ENCODE results near the gene SLC43A2. TPM values are rescaled to one million over a fixed set of nuclear protein-coding genes. Genes with fewer than 3 reads are reported as not detected.
"Not testable (repeated sequence)": the region's sequence is repeated elsewhere in the genome, so short reads cannot be mapped to it uniquely, and the experiment has no call there.

SLC43A2 gene
- total RNA-seq, 1 donor from 2014 or later: 13.9 TPM

DNA sequence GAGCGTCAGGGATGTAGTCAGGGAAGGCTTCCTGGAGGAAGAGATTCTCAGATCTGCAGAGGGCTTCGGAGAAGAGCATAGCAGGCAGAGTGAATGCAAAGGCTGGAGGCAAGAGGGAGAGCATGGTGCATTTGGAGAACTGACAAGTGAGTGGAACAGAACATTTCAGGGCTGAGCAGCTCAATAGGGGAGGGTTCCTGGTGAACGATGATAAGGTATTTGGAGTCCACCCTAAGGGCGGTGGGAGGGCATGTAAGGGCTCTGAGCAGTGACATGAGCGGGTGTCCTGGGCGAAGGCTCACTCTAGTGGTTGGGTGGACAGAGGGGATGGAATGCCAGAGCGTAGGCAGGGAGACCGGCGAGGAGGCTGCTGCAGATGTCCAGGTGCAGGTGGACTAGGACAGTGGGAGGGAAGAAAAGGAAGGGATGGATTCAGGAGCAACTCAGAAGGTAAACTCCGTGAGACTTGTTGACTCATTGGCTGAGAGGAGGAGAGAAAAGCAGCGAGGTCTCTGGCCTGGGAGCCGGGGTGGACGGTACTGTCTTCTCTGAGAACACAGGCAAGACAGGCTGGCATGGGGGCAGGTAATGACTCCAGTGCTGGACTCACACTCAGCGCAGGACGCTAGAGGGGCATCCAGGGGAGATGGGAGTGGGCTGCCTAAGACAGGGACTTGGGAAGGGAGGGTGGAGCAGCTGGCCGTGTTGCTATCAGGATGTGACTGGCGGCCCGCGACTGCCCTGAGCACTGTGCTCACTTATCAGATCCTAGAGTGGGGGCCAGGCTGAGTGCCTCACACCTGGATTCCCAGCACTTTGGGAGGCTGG is 64.6 kb downstream of the SLC43A2 start:
- no peak for DNase-seq (ENCODE audit: low read depth)

DNA sequence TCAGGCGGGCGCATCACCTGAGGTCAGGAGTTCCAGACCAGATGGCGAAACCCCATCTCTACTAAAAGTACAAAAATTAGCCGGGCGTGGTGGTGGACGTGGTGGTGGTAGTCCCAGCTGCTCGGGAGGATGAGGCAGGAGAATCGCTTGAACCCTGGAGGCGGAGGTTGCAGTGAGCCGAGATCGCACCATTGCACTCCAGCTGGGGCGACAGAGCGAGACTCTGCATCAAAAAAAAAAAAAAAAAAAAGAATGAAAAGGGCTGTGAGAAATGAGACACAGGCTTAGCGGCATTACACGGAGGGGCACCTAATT is 65.2 kb downstream of the SLC43A2 start:
- not testable (repeated sequence) for DNase-seq (ENCODE audit: low read depth)

DNA sequence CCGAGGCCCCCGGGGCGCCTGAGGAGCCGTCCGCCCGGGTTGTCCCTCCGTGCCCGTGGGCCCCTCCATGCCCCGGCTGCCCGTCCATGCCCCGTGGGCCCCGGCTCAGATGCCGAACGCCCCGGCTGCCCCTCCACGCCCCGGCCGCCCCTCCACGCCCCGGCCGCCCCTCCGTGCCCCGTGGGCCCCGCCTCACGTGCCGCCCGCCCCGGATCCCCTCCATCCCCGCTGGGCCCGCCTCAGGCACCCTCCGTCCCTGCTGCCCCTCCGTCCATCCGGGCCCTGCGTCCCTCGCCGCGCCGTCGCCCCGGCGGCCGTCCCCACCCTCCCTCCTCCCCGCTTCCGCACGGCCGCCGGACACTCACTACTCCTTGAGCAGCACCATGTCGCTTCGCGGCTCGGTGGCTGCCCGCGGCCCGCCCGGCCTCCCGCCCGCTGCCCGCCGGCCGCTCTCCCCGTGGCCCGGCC is 66.4 kb downstream of the SLC43A2 start:
- no peak for DNase-seq (ENCODE audit: low read depth)

DNA sequence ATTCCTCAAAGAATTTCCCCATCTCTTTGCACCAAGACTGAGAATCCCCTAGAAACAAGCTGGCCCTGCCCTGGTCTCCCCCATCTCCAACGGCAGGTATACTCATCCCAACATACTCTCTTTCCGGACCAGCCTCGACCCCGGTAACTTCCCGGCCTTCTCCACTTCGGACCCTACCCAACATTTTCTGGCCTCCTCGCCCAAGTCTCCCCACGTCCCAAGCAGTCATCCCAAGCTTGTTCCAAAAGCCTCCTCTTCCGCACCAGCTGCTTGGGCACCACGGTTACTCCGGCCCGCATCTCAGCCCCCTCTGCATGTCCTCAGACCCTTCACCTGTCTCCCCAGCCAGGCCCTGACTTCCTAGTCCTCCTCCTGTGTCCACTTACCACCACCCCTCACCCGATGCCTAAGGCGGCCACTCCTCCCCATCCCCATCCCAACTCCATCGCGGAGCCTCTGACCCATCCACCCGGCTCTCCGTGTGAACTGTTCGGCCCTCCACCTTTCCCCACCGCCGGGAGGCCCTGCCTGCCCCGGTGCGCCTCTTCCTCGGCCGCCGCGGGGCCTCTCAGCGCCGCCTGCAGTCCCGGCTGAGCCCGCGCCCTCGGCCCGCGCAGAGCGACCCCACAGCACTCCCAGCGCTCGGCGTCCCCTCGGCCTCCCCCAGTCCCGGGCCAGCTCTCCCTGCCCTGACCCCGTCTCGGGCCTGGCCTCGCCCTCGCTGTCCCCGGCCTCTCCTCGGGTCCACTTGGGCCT is 67.0 kb downstream of the SLC43A2 start:
- peak; percentile 22 for DNase-seq (ENCODE audit: low read depth)

DNA sequence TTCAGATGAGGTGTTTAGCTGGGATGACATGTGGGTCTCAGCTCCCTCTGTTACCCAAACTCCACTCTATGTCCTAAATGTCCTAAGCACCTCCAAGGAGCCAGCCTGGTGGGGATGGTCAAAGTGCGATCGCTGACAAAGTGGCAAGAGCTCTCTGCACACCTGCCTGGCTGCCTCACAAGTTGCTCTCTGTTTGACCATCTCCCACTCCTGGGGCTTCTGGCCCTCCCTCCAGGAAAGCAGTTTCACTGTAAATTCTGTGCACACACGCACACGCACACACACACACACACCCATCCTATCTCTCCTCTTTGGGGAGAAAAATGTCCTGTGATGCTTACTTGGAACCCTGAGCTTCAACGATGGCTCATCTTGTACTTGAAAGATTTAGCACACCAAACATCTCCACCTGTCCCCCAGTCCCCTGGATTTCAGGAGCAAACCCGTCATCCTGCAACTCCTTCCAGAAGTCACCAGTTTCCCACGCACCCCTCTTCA is 67.7 kb downstream of the SLC43A2 start:
- DNase-seq (ENCODE audit: low read depth): no peak

DNA sequence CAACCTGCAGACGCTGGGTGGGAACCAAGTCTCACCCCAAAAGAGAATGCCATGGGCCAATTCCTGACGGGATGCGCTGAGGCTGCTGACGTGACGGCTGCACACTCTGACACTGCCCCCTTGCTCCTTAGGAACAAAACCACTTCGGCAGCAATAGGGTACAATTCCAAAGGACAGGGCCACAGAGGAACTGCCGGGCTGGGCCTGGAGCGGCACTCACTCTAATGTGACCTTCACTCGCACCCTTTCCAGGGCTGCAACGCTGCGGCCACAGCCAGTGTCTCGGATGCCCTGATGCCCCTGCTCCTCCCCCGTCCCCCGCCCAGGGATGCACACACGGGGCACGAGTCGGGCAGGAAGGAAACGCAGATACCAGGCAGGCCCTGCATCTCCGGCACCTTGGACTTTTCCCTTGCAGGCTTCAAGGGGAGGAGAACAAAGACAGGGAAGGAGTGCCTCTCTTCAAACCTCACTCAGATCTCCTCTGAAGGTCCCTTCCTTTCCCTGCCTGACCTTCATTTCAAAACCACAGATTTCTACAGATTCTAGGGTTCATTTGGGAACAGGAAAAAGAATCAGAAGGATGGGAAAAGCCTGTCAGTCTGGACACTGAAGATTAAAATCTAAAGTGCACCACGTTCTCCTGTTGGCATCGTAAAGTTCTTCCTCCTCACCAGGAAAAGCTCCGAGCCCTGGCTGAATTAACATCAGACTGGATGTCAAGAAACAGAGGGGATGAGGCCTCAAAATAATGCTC is 68.4 kb downstream of the SLC43A2 start:
- no peak for DNase-seq (ENCODE audit: low read depth)

DNA sequence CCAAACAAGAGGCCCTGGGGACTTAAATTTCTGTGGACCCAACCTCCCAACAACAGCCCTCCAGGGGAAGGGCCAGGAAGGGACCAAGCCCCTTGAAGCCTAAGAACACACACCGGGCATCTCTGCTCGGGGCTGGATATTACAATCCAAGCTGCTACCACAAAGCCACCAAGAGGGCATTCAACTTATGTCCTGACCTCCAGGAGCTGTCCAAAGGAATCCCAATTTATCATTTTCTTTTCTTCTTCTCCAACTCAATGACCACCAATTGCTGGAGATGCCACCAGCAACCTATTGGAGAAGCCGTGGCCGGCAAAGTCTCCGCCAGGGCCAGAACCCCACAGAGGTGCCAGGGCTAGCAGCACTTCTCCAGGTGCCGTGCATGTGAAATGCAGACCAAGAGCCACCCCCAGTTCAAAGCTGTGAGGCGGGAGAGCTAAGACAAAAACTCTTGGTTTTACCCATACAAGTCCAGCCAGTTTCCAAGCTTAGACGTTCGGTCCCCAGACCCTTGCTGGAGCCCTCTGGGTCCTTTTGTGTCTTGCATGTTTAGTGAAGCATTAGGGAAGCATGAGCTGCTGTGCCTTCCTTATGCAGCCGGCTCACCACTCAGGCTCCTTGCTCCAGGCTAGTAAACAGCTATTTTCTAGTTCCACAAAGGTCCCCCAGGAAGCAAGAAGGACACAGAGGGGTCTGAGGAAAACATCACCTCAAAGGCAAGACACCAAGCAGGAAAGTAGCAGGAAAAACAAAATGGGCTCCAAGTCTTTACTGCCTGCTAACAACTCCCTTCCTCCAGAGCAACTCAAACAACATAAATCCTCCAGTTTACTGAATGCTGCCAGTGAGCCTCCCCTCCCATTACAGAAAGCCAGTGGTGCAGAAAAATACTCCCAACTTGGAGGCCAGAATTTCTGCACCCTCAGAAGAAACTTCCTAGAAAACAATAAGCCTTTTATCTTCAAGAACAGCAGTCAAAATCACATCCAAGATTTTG is 69.3 kb downstream of the SLC43A2 start:
- no peak for DNase-seq (ENCODE audit: low read depth)

DNA sequence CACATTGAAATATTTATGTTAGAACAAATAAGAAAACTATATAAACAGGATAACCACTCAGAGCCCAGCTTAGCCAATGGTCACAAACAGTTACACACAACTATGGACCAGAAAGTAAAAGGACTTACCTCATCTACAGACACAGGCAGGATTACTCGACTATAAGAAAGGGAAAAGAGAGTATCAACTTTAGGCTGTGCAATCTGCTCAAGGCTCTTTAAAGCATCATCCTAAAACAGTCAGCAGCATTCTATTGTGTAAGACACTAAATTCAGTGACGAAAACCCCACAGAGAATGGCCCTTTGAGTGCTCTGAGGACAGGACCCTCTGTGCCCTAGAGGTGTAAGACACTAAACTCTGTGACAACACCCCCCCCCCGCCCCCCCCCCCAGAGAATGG is 70.2 kb downstream of the SLC43A2 start:
- no peak for DNase-seq (ENCODE audit: low read depth)

DNA sequence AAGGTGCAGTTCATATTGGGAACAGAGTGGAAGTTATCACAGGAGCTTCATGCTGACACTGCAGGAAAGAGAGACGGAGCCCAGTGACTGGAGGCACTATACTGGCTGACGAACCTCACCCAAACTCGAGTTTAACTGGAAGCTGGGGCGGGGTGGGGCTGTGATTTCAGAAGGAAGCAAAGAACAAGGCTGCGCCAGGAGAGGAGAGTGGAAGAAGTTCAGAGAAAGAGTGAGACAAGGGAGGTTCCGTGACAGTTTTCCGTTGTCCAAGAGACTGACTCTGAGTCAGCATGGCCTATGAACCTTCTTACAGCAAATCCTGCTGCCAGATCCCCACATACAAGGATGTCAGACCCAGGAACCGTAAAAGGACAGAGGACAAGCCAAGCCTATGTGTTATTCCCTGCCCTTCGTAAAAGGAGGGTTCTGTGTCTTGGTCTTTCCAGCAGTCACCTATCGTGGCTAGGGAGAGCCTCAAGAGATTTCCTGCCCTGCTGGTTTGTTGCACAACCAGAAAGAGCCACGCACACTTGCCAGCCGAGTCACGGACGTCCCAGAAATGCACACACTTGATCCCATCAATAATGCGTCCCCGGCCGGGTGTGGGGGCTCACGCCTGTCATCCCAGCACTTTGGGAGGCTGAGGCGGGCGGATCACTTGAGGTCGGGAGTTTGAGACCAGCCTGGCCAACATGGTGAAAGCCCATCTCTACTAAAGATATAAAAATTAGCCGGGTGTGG is 71.1 kb downstream of the SLC43A2 start:
- DNase-seq (ENCODE audit: low read depth): no peak

DNA sequence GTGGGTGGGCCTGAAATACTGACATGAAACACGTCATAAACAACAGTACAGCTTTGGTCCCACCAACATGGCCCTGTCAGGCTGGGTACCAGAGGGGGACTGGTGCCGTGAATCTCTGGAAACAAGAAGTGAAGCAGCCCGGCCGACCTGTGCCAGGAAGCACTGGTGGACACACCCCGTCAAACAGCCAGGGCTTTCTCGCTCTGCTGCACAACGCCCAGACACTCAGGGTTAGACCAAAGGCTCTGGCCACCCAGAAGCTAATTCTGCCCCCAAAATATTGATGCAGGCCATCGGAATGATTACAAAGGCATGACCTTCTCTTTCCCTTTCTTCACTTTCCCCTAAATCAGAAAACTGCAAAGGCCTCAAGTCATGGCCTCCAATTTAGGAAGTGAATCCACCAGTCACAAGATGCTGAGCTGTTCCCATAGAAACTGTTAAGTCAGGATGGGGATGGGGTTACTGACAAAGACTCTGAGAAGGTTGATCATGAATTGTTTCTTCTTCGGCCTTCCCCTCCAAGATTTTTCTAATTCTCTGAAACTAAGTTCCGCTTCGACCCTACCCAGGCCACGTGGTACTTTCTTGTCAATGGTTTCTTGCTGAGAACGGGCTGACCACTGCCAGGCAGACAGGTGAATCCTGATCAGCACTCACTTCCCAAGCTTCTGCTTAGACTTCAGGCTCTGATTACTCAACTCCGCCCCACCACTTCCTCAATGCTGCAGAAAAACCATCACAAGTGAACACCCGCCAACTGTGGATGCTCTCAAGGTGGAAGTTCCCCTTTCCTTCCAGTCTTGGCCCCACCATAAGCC is 72.8 kb downstream of the SLC43A2 start:
- no peak for DNase-seq (ENCODE audit: low read depth)

DNA sequence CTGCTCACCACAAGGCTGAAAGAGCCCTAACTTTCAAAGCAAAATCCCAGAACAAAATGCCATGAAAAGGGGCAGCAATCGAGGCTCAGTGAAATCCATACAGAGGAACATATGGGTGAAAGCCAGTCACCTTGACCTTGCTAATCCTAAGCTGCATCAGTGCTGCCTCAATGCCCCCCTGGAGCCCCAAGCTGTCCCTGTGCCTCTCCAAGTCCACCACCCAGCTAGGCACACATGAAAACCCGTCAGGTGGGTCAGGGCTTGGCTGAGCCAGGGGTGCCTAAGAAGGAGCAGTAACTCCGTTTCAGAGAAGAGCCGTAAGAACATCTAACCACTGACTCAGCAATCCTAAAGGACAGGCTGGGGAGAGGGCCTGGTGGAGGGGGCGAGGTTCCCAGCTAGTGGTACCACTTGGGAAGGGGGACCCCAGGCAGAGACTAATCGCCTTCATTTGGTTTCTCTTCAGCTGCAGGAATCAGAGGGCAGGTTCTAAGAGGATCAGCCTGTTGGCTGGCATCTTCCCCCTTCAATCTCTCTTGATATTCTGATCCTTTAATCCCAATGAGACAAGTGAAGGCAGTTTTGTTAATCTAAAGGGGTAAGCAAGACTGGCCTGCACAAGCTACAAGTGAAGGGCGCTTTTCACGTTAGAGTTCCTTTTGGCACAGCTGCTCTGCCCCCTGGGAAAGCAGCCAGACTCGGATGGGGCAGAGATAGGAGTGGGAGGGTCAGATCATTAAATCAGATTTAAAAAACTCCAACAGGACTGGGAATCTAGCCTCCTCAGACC is 73.7 kb downstream of the SLC43A2 start:
- DNase-seq (ENCODE audit: low read depth): peak; percentile 30

DNA sequence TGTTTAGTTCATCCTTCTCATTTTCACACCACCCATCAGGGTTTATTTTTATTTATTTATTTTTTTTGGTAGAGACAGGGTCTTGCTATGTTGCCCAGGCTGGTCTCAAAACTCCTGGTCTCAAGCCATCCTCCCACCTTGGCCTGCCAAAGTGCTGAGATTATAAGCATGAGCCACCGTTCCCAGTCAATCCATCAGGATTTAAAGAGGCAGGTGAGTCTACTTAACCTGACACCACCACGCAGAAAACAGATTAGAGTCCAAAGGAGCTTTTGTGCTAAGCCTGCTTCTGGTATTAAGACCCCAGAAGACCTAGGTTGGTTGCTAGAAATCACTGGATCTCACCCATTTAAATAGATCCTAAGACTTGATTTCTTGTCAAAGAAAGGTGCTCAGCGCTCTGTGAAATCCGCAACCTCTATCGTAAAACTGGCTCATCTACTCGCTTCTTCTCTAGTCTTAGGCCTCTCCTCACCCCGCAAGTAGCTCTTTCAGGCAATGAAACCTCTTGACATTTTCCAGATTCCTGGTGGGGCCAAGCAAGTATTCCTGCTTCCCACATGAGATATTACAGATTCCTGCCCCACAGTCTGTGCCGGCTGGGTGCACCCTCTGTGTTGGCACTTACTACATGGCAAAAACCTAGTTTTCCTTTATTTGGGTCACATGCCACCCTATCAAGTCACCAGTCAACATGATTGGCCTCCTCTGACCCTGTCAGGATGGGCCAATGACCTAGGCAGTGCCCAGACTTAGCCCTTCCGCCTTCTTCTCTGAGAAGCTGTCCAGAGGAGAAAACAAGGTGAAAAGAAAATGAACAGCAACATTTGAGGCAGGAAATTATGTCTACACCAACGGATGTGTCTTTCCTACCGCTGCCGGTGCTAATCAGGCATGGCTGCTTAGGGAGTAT is 75.0 kb downstream of the SLC43A2 start:
- DNase-seq (ENCODE audit: low read depth): peak; percentile 15

DNA sequence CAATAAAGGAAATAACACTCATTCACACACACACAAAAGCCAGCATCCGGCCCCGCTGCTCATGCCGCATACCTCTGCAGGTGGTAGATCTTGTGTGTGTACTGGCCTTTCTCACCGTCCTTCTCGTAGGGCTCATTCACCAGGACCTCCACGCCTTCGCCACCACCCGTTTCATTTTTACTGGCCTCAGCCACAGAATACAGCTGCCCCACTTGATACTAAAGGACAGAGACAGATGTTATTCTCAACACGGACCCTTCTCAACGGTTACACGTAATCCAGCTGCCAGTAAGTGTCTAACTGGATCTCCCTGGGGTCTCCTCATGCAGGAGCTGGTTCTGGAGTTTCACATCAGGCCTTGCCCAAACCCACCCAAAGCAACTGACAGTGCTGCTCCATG is 75.7 kb downstream of the SLC43A2 start:
- DNase-seq (ENCODE audit: low read depth): no peak

DNA sequence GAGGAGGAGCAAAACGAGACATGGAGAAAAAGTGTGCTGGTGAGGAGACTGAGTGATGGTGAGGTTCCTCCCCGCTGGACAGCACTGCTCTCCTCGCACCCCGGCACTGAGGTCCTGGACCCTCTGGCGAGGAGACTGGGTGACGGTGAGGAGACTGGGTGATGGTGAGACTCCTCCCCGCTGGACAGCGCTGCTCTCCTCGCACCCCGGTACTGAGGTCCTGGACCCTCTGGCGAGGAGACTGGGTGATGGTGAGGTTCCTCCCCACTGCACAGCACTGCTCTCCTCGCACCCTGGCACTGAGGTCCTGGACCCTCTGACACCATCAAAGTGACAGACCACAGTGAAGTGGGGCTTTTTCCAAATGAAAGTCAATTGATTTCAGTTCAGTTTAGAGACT is 76.9 kb downstream of the SLC43A2 start:
- DNase-seq (ENCODE audit: low read depth): no peak

DNA sequence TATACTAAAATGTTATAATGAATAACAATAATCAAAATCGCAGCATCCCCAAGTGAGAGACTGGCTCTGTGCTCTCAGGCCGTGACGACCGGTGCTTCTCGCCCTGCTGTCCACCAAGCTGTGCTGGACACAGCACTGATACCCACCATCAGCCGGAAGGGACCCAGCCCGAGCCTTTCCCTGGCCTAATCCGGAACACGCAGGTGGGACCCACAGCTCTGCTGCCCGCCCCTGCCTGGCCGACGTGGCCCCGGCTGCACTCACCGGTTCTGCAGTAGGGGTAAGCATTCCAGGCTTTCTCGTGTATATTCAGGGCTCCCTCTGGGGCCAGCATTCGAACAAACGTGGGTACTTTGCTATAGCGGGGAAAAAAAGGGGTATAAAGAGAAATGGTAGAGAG is 80.6 kb downstream of the SLC43A2 start:
- DNase-seq (ENCODE audit: low read depth): no peak

DNA sequence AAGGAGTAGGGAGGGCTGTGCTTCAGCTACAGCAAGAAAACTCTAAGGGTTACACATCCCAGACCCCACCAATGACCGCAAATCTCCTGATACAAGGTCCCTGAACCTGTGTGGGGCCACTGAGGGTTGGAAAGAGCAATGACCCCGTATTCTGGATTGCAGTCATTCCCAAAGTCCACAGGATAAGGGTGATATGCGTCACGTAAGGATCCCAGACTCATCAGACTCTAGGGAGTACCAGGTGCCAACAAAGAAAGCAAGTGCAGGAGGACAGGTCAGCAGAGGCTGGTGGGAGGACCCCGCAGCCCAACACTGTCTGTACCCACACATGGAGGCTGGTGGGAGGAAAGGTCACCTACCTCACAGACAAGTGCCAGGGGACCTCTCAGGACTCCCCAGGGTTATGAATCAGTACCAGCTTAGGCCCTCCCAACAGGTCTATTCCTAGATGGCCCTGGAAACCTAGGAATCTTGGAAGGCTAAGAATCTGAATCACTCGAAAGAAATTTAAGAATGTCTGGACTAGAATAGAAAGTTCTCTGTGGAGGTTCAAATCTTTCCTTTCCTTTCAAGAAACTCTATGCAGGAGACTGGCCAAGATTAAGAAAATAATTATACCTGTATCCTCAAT is 82.2 kb downstream of the SLC43A2 start:
- no peak for DNase-seq (ENCODE audit: low read depth)

DNA sequence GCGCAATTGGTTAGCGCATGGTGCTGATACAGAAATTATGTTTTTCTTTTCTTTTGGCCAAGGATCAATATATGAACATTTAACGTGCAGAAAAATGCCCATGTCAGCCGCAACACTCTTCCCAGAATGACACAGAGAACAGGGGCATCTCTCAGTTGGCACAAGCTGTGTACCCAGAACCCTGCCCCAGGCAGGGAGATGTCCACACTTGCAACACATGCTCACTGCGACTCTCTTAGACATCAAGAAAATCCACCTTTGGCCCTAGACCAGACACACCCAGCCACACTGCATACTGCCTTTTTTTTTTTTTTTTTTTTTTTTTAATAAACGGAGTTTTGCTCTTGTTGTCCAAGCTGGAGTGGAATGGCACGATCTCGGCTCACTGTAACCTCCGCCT is 83.0 kb downstream of the SLC43A2 start:
- no peak for DNase-seq (ENCODE audit: low read depth)

Data from myocyte (in vitro differentiated cells).